GM19099 (cell line): ENCODE measurements around the gene ERI3.

Experiments used
- POLR2A ChIP-seq: IDR thresholded peaks from 3 replicates; pipeline ENCODE4 v1.6.1; 2011; ENCODE audit warnings: low read depth; ENCODE audit not compliant: insufficient read length; ENCODE audit errors: extremely low read depth

Gene ERI3

DNA sequence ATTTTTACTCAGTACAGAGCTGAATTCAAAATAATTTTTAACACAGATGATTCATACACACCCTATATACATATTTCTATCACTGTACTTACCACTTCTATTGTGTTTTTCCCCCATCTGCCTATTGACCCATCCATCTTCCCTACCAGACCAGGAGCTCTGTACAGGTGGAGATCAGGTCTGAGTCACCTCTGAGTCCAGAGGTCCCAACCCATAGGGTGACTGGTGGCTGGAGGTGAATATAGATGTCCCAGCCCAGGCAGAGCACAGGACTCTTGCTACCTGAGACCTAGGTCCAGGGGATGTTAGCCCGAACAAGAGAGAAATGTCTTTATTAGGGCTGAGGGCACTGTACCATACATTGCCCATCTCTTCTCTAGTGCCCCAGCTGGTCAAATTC lies 87.0 kb downstream of the ERI3 start:
- TF ChIP-seq POLR2A: no peak

DNA sequence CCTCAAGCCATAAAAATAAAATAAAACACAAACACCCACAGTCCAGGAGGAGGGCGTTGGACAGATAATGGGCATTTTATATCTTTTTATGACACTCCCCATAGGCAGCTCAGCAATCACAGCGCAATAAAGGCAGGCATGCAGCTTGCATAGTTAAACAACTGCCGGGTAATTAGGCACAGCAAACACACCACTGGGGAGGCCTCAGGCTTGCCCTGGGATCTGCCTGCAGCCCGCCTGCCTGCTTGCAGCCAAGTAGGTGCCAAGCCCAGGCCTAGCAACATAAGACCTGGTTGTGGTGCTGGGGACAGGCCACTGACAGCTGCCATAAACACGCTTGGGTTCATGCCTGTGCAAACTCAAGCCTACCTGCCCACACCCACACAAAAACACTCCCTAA lies 87.6 kb downstream of the ERI3 start:
- no peak for TF ChIP-seq POLR2A

GRCh38 chr1:44266400-44267344 lies 88.4 kb downstream of the ERI3 start:
- TF ChIP-seq POLR2A: no peak

- no peak for TF ChIP-seq POLR2A
Observed at GRCh38 chr1:44265656-44266358, 89.2 kb downstream of the ERI3 start.

GRCh38 chr1:44264451-44264771 lies 90.6 kb downstream of the ERI3 start:
- no peak for TF ChIP-seq POLR2A

- TF ChIP-seq POLR2A: no peak
Observed at GRCh38 chr1:44263568-44264450, 91.2 kb downstream of the ERI3 start.

DNA sequence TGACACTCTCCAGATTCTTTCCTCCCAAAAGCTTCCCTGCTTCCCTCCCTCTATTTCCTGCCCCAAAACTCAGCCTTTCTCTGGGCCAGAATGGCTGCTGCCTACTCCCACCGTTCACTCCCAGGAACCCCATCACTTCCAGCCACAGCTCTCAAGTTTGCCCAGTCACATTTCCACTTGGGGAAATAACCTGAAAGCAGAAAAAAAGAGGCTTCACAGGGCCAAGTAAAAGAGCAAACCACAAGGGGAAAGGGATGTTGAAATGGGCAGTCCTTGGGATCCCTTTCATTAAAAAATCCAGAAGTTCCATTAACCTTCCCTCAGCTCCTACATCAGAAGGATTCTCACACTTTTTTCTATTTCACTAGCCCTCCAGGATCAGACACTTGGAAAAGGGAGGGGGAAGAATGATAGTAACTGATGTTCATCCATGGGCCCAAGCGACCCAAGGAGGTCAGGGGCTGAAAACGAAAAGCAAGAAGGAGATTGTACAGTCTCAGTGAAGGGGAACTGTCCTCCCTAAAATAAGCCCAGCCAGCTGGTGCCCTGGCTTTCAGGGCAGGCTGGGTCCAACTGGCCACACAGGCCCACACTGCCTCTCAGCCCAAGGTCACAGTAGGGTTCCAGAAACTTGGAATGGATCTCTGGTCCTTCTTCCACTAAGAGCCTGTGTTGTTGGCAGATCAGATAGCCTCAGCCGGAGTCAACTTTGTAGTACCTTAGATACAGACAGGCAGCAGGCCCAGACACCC lies 92.1 kb downstream of the ERI3 start:
- TF ChIP-seq POLR2A: no peak

DNA sequence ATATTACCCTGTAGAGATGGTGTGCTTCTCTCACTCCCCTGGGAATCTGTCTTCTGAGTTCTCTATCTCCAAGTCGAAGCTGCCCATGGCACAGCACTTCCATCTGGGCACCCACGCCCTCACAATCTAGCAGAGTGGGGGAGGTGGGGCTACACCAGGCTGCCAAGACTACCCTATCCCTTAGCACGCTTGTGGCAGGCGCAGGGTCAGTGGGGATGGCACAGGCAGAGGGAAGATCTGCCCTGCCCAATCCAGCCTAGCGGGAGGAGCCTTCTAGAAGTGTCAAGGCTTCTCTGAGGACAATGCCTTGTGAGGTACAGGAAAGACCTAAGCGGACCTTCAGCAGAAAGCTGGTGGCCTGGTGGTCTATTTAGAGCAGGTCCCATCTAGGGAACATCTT lies 92.6 kb downstream of the ERI3 start:
- TF ChIP-seq POLR2A: no peak

DNA sequence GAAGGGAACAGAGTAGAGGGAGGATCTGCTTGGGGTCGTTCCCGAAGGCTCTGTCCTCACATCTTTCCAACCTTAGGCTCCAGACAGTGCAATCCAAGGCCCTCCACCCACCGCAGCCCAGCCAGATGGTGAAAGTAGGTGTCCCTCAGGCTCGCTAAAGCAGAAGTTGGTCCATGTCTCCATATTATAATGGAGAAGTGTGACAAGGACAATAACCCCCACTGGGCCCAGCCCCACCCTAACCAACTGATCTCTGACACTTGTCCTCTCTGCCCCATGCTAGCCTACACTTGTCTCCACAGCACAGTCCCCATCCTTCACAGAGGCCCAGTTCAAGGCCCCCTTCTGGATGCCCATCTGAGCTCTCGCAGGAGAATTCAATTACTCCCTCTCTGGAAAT lies 93.1 kb downstream of the ERI3 start:
- no peak for TF ChIP-seq POLR2A

DNA sequence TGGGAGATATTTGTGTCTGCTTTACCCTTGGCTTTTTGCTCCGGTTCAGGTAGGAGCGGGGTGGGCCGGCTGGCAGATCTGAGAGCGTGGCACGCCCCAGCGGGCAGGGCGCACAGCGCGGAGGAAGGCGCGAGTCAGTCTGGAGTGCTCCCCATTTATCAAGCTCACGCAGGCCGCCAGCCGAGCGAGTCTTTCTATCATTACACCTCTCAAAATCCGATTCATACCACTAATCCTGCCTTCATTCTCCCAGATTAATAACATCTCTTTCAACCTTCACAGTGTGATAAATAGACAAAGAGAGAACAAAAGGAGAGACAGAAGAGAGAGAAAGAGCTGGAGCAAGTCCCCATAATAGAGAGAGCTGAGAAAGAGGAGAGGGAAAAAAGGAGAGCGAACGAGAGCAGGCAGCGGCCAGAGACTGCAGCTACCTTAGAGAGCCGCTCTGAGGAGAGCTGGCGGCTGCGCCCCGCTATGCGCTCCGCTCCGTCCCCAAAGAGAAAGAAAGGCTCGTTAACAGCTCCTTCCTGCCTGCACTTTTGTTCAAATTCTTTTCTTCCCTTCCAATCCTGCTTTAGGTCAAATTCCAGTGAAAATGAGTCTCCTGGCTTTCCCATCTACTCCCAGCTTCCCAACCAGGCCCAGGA lies 93.8 kb downstream of the ERI3 start:
- TF ChIP-seq POLR2A: no peak

- no peak for TF ChIP-seq POLR2A
Observed at GRCh38 chr1:44260792-44261170, 94.3 kb downstream of the ERI3 start.

- TF ChIP-seq POLR2A: no peak
Observed at GRCh38 chr1:44259090-44259489, 96.0 kb downstream of the ERI3 start.

DNA sequence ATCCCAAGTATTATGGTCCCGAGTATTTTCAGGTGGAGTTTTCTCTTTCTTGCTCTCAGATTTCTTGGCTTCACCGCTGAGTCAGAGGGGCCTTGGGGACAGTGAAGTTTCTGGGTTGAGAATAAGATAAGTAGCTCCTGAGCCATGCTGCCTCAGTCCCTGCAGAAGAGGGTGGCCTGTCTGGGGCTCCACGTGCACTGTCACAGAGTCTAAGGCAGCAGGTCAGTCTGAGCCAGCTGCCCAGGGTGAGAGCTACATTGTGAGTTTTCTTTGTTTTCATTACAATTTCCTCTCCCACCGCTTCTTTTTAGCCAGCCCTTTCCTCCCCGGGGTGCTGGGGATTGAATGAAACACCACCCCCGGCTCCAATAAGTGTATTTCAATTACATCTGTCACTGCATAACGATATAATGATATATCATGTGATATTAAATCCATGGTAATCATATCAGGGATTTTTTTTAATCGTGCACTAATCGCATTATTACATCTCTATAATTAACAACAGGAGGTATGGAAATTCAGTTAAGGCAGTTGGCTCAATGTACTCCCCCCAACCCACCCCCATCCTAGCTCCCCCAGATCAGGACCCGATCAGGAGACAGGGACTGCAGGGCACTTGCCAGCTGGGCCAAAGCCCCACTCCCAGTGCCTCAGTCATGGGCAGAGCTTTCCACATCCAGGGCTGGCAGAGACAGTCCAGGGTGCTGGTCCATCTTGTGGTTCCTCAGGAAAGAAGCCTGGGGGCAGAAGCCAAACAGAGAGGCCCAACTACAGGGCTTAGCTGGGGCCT lies 98.1 kb downstream of the ERI3 start:
- TF ChIP-seq POLR2A: no peak
